Measurements from ENCODE around the gene CTNNA2. TPM values are rescaled to one million over a fixed set of nuclear protein-coding genes. Genes with fewer than 3 reads are reported as not detected.

The CTNNA2 gene
- total RNA-seq, 2 donors from 2014 or later = 0.37 to 0.92 TPM

DNA sequence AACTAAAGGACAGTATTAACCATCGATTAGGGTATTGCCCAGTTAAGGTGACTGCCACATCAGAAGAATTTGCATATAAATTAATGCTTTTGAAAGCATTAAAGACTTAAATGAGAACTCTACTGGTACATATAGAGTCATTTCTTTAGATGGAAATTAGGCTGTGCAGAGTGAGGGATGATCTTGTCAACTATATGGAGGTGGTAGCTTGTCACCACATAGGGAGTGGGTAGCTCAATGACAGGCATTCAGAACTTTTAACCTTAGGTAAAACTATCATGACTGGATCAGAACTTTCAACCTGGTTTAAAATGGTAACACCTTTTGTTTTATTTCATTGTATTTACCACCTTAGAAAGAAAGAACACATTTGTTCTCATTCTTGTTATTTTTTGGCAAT is 1176.3 kb downstream of the CTNNA2 start:
- ATAC-seq (no peak), DNase-seq (no peak)
- intact Hi-C loops (cut with DNase I, micrococcal nuclease) = no loop called here

Small RNA genes lying within 50 kb of the gene (microRNA-seq; reads per million reads assigned to microRNA genes)
- gene MIR4264 (0 reads per million in 2 donors), gene MIR8080 (0 reads per million in 2 donors)

All from left colon (tissue), 2 donors.